Endothelial cell (in vitro differentiated cells): ENCODE results near the gene NAV2. TPM values are rescaled to one million over a fixed set of nuclear protein-coding genes. Genes with fewer than 3 reads are reported as not detected.

ENCODE experiments used
- DNase-seq: peaks from one replicate; pipeline ENCODE4 v3.0.0; 2021; ENCODE audit warnings: low spot score
- H3K27ac Mint-ChIP-seq: one replicate; pipeline ENCODE4 v1.8.0; 2021; ENCODE audit warnings: mixed read lengths, inconsistent platforms; ENCODE audit not compliant: unreplicated experiment
- H3K27me3 Mint-ChIP-seq: one replicate; pipeline ENCODE4 v1.8.0; 2021; ENCODE audit warnings: mild to moderate bottlenecking, moderate library complexity, mixed read lengths, inconsistent platforms; ENCODE audit not compliant: unreplicated experiment
- H3K36me3 Mint-ChIP-seq: one replicate; pipeline ENCODE4 v1.8.0; 2021; ENCODE audit warnings: mild to moderate bottlenecking, low read depth, mixed read lengths, inconsistent platforms; ENCODE audit not compliant: unreplicated experiment
- H3K4me1 Mint-ChIP-seq: one replicate; pipeline ENCODE4 v1.8.0; 2021; ENCODE audit warnings: mild to moderate bottlenecking, mixed read lengths, inconsistent platforms; ENCODE audit not compliant: unreplicated experiment
- H3K4me3 Mint-ChIP-seq: one replicate; pipeline ENCODE4 v1.8.0; 2021; ENCODE audit warnings: mild to moderate bottlenecking, mixed read lengths, inconsistent platforms; ENCODE audit not compliant: unreplicated experiment
- H3K9me3 Mint-ChIP-seq: one replicate; pipeline ENCODE4 v1.8.0; 2021; ENCODE audit warnings: mixed read lengths, inconsistent platforms; ENCODE audit not compliant: unreplicated experiment
- total RNA-seq: library from RNA; stranded (reverse); fragmentation: NEBNext Ultra II Directional; extraction: Animal tissue kit (Norgen Biotek cat#: 25700); gene quantifications from one replicate; pipeline ENCODE4 v1.2.1, GENCODE V29; 2021; ENCODE audit not compliant: unreplicated experiment
- TF ChIP-seq, protein P1 (sequence below): fragments of 200-600 bp; sonication (generic); IDR thresholded peaks from one replicate; pipeline ENCODE4 v1.5.0; 2021; ENCODE audit warnings: antibody characterized with exemption; ENCODE audit not compliant: unreplicated experiment

Gene NAV2
- total RNA-seq, 1 donor from 2014 or later, result 15.6 TPM

DNA sequence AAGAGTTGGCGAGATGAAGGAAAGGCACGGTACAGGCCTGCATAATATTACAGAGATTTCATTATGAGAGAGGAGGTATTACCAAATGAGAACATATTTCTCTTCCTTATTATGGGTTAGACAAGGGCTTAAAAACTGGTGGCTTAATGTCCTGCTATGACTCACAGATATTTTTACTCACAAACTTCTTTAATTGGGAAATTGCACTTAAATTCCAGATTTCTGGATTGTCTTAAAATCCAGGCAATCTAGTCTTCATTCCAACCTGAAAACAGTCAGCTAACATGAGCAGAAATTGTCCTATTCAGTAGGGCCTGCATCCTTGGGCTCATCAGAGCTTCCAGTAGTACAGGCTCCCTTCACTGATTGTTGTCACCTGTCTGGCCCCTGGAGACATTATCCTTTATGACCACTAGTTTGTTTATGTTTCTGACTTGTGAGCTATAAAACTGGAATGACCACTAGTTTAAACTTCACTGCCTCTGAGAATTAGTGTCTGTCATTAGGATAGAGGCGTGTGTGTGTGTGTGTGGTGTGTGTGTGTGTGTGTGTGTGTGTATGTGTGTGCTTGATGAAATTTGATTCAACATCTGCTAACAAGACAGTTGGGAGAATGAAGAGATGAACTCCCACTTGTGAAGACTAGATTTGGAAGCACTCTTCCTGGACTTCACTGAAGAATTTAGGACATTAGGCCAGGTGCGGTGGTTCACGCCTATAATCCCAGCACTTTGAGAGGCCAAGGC is 422.5 kb downstream of the NAV2 start:
- Mint-ChIP-seq H3K27me3 (peaks cover 2% of the 10 kb centered on the region), H3K4me1 (peaks cover 4% of the 10 kb centered on the region), H3K36me3 (no peaks in the 10 kb centered on the region), H3K4me3 (no peak overlapping the region), H3K27ac (no peak overlapping the region), H3K9me3 (no peaks in the 10 kb centered on the region)
- TF ChIP-seq, protein P1, sequence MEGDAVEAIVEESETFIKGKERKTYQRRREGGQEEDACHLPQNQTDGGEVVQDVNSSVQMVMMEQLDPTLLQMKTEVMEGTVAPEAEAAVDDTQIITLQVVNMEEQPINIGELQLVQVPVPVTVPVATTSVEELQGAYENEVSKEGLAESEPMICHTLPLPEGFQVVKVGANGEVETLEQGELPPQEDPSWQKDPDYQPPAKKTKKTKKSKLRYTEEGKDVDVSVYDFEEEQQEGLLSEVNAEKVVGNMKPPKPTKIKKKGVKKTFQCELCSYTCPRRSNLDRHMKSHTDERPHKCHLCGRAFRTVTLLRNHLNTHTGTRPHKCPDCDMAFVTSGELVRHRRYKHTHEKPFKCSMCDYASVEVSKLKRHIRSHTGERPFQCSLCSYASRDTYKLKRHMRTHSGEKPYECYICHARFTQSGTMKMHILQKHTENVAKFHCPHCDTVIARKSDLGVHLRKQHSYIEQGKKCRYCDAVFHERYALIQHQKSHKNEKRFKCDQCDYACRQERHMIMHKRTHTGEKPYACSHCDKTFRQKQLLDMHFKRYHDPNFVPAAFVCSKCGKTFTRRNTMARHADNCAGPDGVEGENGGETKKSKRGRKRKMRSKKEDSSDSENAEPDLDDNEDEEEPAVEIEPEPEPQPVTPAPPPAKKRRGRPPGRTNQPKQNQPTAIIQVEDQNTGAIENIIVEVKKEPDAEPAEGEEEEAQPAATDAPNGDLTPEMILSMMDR, result no peak
- no peak for DNase-seq

DNA sequence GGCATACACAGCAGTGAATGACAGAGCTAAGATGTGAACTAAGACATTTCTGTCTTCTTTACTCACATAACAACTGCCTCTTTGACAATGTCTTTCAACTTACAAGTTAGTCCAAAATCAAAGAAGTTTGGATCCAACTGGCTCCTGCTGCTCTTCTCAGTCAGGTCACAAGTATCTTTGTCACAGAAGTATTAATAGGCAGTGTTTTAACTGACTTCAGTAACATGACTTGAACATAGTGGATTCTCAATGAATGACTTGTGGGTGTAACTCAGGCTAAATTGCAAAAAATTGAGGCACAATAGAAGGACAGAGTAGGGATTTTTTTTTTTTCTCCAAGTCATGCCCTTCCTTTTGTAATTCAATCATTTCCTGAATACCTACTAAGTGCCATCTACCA is 425.0 kb downstream of the NAV2 start:
- Mint-ChIP-seq H3K4me1 (no peaks in the 10 kb centered on the region), H3K4me3 (no peak overlapping the region), H3K36me3 (no peaks in the 10 kb centered on the region), H3K27me3 (peaks cover 2% of the 10 kb centered on the region), H3K9me3 (no peaks in the 10 kb centered on the region), H3K27ac (no peak overlapping the region)
- TF ChIP-seq, protein P1, result no peak
- DNase-seq, result no peak

DNA sequence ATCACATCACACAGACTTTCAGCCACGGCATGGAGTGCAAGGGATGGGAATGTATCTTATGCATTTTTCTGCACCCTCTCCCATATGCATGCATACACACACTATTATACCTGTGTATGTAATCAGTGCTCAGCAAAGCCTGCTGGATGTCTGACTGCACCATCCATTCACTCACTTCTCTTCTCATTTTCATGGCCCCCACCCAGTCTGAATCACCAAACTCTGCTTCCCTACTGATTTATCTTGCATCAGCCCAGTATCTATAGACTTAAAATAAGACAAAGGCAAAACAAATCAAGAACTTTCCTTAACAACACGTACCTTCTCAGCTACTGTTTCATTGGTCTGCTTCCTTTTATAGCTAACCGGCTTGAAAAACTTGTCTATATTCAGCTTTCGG is 426.1 kb downstream of the NAV2 start:
- no peaks in the 10 kb centered on the region for H3K4me1 Mint-ChIP-seq
- H3K27ac Mint-ChIP-seq, result no peak overlapping the region
- no peak for DNase-seq
- no peaks in the 10 kb centered on the region for H3K9me3 Mint-ChIP-seq
- TF ChIP-seq, protein P1, result no peak
- no peak overlapping the region for H3K4me3 Mint-ChIP-seq
- peaks cover 2% of the 10 kb centered on the region for H3K27me3 Mint-ChIP-seq
- no peaks in the 10 kb centered on the region for H3K36me3 Mint-ChIP-seq

DNA sequence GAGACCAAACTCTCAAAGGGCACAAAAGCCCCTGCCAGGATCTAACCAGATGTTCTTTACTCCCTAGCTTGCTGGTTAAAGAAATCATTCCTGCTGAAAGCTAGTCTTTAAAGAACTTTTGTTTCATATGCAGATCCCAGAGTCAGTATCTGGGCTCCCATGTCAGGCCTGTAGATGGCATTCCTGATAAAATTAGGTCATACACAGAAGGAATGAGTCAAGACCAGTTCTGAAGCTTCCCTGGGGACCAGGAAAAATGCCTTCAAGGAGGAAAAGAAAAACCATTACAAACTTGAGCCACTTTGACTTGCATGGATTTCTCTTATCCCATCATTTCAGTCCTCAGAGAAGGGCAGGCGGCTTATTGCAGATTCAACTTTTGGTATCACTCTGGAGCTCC is 441.7 kb downstream of the NAV2 start:
- H3K27me3 Mint-ChIP-seq, result peaks cover 18% of the 10 kb centered on the region

More for the DNA sequence above, 441.7 kb downstream of the NAV2 start:
- H3K36me3 Mint-ChIP-seq, result peaks cover 7% of the 10 kb centered on the region
- H3K4me3 Mint-ChIP-seq, result no peak overlapping the region
- peaks cover 7% of the 10 kb centered on the region for H3K4me1 Mint-ChIP-seq
- H3K9me3 Mint-ChIP-seq, result no peaks in the 10 kb centered on the region
- TF ChIP-seq, protein P1, result no peak
- no peak for DNase-seq
- no peak overlapping the region for H3K27ac Mint-ChIP-seq
